HG03354 (cell line): Measurements from ENCODE around the gene KRT6A.
"Not testable (repeated sequence)": the region's sequence is repeated elsewhere in the genome, so short reads cannot be mapped to it uniquely, and the experiment has no call there.

ENCODE experiments used
- ATAC-seq: cut with Tn5 transposase; IDR thresholded peaks from one replicate; pipeline ENCODE4 v1.9.1; 2021; ENCODE audit warnings: mild to moderate bottlenecking; ENCODE audit not compliant: unreplicated experiment, poor library complexity, severe bottlenecking

KRT6A gene

DNA sequence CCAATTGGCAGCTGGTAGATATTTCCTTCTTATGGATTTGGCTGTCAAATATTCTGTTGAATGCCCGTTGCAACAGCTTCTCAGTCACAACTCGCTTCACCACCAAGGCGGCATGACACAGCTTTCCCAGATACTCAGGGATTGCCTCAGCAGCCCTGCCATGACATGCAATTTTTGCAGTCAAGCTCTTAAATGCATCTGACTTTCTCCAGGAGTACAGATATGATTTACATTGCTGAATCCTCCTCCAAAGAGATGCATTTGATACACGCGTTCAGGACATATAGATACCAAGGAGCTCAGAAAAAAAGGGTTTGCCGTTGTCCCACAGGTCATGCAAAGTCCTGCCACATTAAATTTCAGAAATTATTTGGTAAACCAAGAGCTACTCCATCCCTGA, 20.7 kb upstream of the KRT6A start:
- no peak for ATAC-seq

DNA sequence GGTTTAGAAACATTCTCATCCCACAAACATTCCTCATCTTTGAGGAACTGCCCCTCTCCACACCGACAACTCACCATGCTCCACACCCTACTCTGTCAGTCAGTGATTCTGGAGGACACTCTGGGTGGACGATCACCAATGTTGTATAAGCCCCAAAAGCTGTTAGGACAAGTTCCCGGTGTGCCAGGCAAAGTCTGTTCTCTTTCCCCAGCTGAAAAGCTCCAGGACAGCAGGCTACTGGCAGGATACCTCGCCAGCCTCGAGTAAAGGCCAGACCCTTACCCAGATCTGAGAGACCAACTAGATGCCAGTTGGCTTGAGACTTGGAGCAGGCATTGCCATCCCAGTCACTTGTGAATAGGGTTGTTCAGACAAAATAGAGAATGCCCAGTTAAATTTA, 15.2 kb upstream of the KRT6A start:
- no peak for ATAC-seq

DNA sequence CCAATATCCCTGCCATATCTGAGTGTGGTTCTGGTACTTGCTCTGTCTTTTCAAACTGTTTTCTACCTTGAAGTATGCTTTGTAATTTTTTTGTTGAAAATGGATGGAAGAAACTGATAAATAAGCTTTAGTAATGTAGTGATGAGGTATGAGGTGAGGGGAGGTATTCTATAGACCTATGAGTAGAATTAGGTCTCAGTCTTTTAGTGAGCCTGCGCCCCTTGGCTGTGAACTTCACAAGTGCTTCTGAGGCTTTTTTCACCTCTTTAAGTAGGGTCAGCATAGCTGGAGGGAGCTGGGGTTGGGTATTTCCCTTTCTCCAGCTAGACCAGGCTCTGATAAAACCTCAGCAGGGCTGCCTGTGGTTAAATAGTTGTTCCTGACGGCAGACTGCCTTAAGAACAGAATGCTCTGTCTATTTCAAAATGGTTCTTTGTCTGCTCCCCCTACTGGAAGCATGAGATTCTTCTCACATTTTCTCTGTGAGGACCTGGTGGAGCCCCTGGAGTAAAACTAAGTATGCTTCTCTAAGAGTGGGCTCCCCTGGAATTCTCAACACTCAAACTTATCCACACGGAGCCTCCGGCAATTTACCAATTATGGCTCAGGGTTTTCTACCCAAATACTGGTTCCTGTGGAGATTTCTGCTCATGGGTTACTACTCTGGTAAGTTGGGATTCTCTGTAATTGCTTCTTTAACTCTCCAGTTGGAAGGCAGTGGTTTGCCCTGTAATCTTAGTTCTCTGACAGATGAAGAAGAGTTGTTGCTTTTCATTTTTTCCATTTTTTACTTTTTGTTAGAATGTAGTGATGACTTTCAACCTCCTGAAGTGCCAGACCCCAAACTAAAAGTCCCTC, 14.0 kb upstream of the KRT6A start:
- no peak for ATAC-seq

DNA sequence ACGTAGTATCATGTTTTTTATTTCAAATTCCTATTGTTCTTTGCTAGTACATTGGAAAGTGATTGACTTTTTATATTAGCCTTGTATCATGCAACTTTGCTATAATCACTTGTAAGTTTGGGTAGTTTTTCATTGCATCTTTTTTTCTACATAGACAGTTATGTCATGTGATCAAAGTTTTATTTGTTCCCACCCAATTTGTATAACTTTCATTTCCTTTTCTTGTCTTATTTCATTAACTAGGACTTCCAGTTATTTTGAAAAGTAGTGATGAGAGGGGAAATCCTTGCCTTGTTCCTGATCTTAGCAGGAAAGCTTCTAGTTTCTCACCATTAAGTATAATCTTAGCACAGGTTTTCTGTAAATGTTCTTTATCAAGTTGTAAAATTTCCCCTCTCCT, 9.8 kb upstream of the KRT6A start:
- ATAC-seq, result no peak

DNA sequence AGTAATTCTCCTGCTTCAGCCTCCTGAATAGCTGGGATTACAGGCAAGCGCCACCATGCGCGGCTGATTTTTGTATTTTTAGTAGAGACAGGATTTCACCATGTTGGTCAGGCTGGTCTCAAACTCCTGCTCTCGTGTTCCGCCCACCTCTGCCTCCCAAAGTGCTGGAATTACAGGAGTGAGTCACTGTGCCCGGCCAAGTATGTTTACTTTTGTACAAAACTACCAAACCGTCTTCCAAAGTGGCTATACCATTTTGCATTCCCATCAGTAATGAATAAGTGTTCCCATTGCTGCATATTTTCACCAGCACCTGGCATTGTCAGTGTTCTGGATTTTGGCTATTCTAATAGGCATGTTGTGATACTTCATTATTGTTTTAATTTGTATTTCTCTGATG, 8.4 kb upstream of the KRT6A start:
- no peak for ATAC-seq

DNA sequence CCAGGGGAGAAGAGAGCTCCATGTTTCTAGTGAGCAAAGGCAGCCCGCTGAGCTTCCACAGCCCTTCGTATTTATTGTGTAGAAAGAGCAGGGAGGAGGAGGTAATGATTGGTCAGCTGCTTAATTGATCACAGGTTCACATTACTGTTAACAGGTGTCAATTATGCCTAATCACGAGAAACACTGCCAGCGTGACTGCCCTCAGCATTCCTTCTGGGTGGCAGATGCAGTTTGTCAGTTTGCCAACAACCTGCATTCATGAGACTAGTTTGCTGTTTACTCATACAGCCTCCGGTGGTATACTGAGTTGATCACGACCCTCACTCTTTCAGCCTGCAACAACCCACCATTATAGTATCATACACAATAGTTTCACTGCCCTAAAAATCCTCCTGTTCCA, 7.5 kb upstream of the KRT6A start:
- not testable (repeated sequence) for ATAC-seq

DNA sequence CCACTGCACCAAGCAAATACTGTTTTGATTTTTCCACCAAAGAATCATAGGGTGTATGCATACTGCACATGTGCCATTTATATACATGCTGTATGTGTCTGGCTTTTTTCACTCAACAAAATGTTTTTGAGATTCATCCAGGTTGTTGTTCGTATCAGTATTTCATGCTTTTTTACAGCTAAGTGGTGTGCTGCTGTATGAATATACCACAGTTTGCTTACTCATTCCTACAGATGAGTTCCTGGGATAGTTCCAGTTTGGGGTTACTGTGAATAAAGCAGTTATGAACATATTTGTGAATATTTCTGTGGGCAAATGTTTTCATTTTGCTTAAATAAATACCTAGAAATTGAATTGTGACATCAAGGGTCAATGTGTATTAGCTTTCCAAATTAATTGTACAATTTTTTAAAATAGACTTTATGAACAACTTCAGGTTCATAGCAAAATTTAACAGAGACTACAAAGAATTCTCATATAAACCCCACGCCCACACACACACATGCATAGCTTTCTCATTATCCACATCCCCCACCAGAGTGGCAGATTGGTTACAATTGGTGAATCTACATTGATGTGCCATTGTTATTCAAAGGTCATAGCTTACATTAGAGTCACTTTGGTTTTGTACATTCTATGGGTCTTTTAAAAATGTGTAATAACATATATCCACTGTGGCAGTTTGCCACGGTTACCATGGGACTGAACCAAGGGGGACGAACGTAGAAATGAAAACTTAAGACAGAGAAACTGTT, 6.9 kb upstream of the KRT6A start:
- ATAC-seq, result no peak

DNA sequence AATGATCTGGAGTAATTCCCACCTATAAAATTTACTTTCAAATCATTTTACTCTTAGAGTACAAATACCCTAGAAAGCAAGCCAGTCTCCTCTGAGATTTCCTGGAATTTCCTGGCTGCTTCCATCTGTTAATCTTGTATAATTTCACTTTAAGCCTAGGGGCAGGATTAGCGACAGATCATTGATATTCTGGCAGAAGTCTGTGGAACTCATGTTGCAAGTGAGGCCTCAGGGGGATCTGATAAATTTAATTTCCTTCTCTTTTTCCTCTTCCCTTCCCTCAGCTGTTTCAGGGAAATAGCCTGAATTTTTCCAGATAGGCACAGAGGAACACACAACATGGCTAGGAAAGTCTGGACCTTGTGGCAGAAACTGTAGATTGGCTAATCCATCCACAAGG, 5.9 kb upstream of the KRT6A start:
- ATAC-seq, result no peak

DNA sequence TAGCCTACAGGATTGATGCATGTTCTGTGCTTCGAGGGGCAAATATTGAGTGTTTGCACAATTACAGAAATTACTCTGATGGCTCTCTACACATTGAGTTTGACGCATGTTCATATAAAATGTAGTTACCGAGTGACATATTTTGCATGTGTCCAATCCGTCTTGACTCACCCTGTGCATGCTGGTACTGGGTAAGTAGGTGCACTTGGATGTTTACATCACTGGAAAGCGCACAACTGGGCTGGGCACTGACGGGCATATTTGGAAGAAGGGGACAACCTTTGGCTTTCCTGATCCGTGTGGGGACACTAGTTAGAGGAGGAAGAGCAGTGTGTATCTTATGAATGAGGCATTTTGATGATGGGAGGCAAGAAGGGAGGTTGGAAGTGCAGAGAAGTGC, 4.9 kb upstream of the KRT6A start:
- no peak for ATAC-seq

DNA sequence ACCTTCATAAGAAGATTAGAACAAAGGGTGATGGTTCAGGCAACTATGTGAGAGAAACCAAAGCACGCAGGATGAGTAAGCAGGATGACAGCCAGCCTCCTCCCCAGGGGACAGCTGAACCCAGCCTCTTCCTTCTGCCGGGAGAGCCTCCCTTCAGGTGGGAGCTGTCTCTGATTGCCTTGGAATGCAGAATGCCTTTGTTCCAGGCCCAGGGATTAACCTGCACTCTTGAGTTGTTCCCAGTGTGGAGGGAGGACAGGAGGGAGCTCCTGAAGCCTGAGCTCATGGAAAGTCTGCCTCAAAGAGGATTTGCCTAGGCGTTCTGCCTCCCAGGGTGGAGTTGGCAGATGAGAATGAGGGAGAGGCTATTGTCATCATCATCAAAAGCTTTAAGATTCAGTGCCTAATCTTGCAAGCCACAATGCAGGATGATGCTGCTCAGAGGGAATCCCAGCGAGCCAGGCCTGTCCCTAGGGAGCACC, 3.6 kb upstream of the KRT6A start:
- no peak for ATAC-seq

DNA sequence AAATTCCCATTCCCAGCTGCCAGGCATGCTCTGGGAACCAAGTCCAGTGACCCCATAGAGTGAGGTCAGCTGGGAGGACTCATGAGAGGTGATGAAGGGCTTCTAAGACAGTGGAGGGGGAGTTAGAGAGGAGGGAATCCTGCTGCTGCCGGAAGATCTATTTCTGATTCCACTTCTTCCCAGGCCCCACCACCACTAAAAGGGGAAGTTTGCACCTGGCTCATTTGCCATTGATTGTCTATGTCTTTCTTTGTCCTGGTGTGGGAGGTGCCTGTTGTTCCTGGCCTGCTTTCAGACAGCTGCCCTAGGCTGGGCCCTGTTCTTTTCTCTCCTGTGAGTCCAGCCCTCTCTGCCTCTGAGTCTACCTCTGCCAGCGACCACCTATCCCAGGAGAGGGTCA, 3.0 kb upstream of the KRT6A start:
- no peak for ATAC-seq

DNA sequence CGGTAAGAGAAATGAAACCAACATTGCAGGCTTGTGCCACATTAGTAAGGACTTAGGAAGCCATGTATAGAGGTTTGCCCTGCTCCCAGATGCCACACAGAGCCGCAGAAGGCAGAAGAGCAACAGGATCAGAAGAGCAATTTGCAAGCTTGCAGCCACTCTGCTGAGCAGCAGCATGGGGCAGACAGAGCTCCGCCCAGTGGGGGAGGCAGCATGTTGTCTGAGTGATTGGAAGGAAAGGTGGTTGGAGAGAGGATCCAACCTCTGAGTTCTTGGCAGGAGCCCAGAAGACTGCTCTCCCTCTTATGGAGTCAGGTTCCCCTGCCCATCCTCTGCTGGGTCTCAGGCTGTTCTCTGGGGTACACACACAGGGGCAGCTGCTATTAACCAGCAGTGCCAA, 2.3 kb upstream of the KRT6A start:
- ATAC-seq, result no peak

DNA sequence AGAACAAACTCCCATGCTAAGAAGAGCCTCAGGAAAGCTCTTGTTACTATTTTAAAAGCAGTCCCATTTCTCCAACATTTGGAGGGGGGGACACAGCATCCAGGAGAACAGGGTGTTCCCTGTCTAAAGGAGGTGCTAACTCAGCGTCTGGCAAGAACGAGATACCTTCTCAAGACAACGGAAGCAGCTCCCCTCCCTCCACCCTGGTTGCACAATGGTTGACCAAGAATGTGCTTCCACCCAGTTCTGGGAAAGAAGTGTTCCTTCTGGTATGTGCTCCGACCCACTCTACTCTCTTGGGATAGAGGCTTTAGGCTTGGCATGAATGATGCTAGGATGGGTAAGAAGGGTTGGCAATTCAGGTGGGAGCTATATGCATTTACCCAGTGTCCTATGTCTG, 1.5 kb upstream of the KRT6A start:
- no peak for ATAC-seq

DNA sequence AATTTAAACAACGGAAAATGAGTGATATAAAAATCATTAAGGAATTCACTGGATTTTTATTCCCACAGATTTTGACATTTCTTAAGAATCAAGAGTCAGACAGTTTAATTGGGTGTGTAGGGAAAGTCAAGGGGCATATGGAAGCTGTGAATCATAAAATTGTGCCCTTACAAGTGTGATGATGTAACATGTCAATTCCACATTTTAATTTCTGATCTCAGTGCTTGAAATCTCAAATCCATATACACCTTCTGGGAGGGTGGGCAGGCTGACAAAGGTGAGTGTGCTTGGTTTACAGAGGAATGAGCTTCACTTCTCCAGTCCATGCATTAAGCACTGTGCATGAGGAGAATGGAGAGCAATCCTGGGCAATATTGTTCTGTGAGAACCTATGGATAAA, 1.0 kb upstream of the KRT6A start:
- ATAC-seq, result no peak

DNA sequence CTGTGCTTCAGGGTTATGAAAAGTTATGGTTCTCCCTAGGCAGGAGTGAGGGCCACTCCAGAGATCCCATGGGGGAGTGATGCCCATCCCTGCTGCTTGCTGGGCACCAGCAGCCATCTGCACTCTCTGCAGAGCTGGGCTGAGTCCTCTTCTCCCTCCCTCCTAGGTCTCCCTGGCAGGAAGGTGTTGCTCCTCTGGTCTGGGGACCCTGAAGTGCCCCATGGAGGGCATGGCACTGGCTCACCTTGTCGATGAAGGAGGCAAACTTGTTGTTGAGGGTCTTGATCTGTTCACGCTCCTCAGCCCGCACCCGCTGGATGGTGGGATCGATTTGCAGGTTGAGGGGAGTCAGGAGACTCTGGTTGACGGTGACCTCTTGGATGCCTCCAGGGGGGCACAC, 652 bp downstream of the KRT6A start:
- ATAC-seq, result not testable (repeated sequence)

DNA sequence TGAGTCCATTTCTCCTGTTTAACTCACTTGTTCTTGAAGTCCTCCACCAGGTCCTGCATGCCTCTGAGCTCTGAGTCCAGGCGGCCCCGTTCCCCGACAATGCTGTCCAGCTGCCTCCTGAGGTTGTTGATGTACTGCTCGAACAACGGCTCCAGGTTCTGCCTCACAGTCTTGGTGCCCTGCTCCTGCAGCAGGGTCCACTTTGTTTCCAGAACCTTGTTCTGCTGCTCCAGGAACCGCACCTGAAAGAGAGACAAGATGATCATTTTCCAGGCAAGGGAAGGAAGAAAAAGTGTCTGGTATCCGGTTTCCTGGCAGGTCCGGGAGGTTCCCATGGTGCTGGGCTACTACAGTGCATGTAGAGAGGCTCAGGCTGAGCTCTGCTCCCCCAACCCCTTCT, 1.6 kb downstream of the KRT6A start:
- not testable (repeated sequence) for ATAC-seq

DNA sequence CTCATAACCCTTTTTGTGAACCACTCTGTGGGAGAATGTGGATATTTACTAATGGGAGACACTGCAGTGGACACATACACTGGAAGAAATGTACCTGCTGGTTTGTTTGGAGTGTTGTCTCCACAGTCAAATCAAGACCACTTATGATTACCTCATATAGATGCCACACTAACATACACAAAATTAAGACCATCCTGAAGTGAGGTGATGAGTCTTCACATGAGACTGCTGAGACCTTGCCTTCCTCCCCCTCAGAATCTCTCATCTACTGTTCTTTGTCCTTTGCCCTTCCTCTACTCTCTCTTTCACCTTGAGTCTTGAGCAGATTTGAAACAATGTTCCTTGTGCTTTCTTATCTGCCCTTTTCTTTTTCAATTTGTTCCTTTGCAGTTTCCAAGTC, 4.3 kb downstream of the KRT6A start:
- ATAC-seq, result no peak

DNA sequence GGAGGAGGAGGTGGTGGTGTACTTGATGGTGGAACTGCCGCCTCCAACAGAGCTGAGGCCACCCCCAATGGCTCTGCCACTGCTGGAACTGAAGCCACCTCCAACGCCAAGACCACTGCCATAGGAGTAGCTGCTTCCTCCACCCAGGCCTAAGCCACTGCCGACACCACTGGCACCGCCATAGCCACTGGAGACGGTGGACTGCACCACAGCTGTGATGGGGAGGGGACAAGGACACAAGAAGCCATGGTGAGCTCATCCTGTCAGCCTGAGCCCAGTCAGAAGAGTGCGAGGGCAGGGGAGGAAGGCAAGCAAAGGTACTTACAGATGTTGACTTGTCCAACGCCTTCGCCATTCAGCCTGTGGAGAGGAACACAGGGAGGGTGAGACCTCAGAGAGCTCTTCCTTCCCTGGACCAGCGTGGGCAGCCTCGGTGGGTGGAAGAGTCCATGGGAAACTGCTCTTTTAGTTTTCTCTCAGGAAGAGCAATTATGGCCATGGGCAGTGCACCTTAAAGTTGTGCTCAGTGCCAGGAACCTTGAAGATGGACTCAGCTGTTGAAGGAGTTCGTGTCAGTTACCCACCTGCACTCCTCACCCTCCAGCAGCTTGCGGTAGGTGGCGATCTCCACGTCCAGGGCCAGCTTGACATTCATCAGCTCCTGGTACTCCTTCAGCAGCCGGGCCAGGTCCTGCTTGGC, 5.2 kb downstream of the KRT6A start:
- ATAC-seq, result not testable (repeated sequence)

DNA sequence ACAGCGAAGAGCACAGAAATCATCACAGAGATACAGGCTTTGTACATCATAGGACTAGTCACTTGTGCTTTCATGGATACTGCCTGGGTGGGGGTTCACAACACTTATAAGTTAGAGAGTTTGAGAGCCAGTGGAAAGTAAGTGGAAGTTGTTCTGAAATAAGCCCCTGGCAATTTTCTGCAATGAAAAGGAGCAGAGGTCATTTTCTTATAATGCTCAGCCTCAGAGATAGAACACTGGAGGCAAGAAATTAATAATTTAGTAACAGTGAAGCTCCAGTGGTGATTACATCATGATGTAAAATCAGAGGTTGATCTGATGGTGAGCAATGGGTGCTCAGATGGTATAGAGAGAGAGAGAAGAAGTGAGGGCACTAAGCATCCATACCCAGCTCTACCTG, 5.8 kb downstream of the KRT6A start:
- no peak for ATAC-seq
